ENCODE data around the gene PSMD9.

DNA sequence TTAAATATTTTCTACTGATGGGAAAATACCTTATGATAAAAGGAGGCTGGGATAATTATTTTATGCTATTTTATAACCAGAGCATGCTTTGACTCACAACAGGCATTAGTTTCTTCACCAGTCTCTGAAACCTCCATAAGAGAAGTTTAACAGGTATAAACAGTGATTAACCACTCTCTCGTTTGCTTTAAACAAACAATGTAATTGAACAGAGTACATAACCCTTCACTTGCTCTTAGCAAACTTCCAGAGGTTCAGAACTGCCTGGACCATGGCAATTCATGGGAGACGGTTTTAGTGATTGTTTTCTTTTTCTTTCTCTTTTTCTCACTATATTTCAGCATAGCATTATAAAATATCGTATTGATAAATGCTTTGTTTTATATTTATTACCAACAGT lies 65.1 kb downstream of the PSMD9 start:
- TF ChIP-seq, protein P1, sequence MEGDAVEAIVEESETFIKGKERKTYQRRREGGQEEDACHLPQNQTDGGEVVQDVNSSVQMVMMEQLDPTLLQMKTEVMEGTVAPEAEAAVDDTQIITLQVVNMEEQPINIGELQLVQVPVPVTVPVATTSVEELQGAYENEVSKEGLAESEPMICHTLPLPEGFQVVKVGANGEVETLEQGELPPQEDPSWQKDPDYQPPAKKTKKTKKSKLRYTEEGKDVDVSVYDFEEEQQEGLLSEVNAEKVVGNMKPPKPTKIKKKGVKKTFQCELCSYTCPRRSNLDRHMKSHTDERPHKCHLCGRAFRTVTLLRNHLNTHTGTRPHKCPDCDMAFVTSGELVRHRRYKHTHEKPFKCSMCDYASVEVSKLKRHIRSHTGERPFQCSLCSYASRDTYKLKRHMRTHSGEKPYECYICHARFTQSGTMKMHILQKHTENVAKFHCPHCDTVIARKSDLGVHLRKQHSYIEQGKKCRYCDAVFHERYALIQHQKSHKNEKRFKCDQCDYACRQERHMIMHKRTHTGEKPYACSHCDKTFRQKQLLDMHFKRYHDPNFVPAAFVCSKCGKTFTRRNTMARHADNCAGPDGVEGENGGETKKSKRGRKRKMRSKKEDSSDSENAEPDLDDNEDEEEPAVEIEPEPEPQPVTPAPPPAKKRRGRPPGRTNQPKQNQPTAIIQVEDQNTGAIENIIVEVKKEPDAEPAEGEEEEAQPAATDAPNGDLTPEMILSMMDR (IDR thresholded peaks at IDR 0.05; ENCODE audit: insufficient read depth, low read length) = no peak
- TF ChIP-seq POLR2AphosphoS5 (IDR thresholded peaks at IDR 0.05; ENCODE audit: low read depth) (no peak), GABPA (IDR thresholded peaks at IDR 0.05; ENCODE audit: low read depth) (no peak)
